Occipital lobe (tissue), 2 donors: ENCODE data around the gene GNPNAT1. TPM values are rescaled to one million over a fixed set of nuclear protein-coding genes. Genes with fewer than 3 reads are reported as not detected.

ENCODE experiments used
- DNase-seq: peaks from one replicate; lab custom pipeline; 2025; lab: John Stamatoyannopoulos, UW
- total RNA-seq: library from RNA; depleted of rRNA; stranded (reverse); fragments of >200 nt; gene quantifications from one replicate; pipeline ENCODE4 v1.2.3, GENCODE V29; 2014

Gene GNPNAT1
- 30.4 TPM for total RNA-seq

GRCh38 chr14:52791223-52792096, at the start of gene GNPNAT1:
TSS of gene GNPNAT1 (minus strand) at chr14:52791607. CDS start at chr14:52784650, 6,957 bp downstream.
- DNase-seq: peak; percentile 82

DNA sequence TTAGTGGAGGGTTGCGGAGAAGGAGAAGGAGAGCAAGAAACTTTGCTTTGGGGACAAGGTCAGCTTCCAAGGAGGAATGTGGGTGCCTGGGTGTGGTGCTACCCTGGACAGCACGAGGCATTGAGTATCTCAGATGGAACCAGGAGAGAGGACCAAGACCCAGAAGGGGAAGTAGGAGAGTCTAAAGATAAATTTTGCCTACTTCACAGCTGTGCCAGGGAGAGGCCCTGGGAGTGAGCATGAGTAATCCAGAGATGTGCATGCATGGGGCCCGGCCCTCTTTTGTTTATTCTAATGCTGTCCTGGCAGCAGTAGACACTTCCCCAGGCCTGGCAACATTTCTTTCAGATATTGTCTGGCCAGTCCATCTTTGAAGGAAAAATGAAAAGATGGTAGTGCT, 49.5 kb upstream of the GNPNAT1 start:
- DNase-seq: peak; percentile 9

GRCh38 chr14:52837451-52837850, 46.0 kb upstream of the GNPNAT1 start:
- no peak for DNase-seq

- no peak for DNase-seq
Measured at GRCh38 chr14:52836063-52836462, 44.7 kb upstream of the GNPNAT1 start.

DNA sequence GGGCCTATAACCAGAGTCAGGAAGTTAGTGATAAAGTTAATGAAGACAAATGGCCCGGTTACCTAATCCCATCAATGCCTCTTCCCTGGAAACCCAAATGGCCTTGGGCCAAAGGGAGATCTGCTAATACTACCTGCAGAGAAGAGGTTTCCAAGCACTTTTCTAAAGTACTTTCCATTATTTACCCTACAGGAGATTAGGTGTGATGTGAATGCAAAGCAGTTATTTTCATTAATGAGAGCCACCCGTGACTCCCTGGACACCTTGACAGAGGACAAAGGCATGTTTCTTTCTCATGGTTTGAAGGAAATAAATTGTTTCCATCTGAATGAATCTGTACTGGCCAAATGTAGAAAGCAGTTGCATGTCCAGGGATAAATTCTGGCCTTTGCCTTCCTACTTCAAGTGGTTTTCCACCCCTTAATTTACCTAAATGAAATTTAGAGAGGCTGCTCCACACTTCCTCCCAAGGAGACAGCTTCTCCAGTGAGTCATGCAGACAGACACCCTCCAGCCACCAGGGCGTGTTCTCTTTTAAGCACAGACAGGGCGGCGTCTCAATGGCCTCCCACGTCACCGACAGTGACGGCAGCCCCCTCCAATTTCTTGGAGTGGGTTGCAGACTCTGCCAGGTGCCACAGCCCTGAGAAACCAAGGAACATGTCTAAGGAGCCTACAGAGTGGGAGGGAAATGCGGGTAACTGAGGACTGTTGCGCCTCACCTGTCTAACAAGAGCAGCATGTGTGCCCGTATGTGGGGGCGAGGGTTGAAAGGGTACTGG, 43.9 kb upstream of the GNPNAT1 start:
- peak; percentile 7 for DNase-seq

GRCh38 chr14:52834440-52834842, 43.0 kb upstream of the GNPNAT1 start:
- DNase-seq: no peak

DNA sequence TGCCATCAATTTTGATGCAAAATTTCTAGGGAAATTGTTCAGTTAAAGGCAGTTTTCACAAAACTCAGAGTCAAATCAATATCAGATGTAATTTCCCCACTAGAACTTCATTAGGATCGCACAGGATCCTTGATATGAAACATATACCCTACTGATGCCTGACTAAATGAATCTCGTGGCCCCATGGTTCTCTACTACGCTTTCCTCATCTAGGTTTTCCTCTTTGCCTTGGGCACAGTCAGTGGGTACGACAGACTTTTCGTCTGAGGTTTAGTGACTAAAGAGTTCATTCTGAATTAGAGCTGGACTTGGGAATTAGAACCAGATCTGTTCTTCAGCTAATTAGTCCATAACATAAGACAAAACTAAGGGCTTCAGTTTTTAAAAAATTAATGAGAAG, 42.5 kb upstream of the GNPNAT1 start:
- DNase-seq: no peak

GRCh38 chr14:52829527-52830185, 38.2 kb upstream of the GNPNAT1 start:
- no peak for DNase-seq

DNA sequence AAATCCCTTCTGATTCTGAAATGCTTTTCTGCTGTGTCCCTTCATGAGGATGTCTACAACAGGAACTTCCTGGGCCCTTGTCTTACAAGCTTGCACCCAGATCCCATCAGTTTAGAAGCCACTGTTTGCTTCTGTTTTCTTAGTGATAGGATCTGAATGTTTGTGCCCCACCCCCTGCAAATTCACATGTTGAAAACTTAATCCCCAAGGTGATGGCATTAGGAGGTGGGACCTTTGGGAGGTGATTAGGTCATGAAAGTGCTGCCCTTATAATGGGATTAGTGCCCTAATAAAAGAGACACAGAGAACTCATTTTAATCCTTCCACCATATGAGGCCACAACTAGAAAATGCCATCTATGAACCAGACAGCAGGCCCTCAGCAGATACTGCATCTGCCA, 36.0 kb upstream of the GNPNAT1 start:
- DNase-seq: no peak

DNA sequence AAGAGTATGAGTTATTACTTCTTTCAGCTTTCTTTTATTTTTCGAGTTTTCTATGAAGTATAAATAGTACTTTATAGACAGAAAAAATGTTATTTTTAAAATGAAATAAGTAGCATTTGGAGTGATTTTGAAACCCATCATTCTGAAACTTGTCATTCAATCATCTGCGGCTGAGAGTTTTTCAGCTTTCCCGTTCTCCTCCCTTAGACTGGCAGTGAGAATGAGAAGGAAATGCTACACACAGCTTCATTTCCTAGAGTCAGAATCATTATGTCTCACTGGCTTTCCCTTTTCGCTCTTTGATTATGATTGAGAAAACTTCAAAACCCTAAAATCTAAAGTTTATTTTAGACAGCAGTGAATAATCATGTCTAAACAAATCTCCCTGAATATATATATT, 33.7 kb upstream of the GNPNAT1 start:
- DNase-seq: no peak

GRCh38 chr14:52824462-52824861, 33.1 kb upstream of the GNPNAT1 start:
- DNase-seq: no peak

GRCh38 chr14:52821805-52822250, 30.4 kb upstream of the GNPNAT1 start:
- DNase-seq: no peak

DNA sequence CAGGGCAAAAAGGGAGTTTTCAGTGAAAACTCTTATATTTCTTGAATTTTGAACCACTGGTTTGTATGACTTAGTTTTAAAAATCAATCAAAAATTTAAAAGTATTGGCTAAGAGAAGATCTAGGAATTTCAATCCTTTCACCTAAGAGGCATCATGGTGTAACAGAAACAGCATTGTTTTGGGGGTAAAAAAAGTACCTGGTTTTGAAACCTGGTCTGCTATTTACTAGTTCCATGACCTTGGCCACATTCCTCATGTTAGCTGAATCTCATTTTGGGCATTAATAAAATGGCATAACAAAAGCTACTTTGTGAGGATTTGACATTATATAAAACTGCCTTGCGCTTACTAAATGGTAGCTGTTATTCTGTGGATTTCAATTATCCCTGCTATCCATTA, 16.7 kb upstream of the GNPNAT1 start:
- DNase-seq: no peak

GRCh38 chr14:52806115-52806514, 14.7 kb upstream of the GNPNAT1 start:
- no peak for DNase-seq

- no peak for DNase-seq
Measured at GRCh38 chr14:52802597-52802996, 11.2 kb upstream of the GNPNAT1 start.

- DNase-seq: no peak
Measured at GRCh38 chr14:52801014-52801712, 9.8 kb upstream of the GNPNAT1 start.

- DNase-seq: no peak
Measured at GRCh38 chr14:52798826-52799225, 7.4 kb upstream of the GNPNAT1 start.

DNA sequence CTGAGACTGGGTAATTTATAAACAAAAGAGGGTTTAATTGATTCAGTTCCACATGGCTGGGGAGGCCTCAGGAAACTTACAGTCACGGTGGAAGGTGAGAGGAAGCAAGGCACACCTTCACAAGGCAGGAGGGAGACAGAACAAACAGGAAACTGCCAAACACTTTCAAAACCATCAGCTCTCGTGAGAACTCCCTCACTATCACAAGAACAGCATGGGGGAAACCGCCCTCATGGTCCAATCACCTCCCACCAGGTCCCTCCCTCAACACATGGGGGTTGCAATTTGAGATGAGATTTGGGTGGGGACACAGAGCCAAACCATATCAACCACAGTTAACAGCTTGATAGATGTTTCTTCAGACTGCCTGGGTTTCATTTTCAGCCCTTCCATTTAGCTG, 6.2 kb upstream of the GNPNAT1 start:
- DNase-seq: no peak

DNA sequence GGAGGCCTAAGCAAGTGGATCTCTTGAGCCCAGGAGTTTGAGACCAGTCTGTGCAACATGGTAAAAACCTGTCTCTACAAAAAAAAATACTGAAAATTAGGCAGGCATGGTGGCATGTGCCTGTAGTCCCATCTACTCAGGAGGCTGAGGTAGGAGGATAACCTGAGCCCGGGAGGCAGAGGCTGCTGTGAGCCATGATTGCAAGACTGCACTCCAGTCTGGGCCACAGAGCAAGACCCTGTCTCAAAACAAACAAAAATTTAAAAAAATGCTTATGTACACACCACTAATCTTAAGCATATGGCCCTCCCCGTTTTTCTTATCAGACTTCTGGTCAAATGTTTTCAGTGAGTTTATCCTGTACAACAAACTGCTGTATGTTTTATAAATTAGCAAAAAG, 1.7 kb upstream of the GNPNAT1 start:
- no peak for DNase-seq

GRCh38 chr14:52792097-52792415, 649 bp upstream of the GNPNAT1 start:
- peak; percentile 73 for DNase-seq

- DNase-seq: no peak
Measured at GRCh38 chr14:52790756-52791222, 618 bp downstream of the GNPNAT1 start.
